ENCODE data around the gene ZNF526. TPM values are rescaled to one million over a fixed set of nuclear protein-coding genes. Genes with fewer than 3 reads are reported as not detected.

The ZNF526 gene
- total and polyA plus RNA-seq, 9 of the 15 experiments (the other 6 are each of a cell fraction or from before 2014, with no cell fraction given) = 1.3 to 17.9 (median 6.2) TPM

- TF ChIP-seq PBX2 (CRISPR knock-in tag; IDR thresholded peaks at IDR 0.05; ENCODE audit: low read depth) = peak; percentile 93
- TF ChIP-seq PBX2 (tag; conservative IDR thresholded peaks at IDR 0.05; ENCODE audit: low read depth) = peak; percentile 100
- TF ChIP-seq RFX1 (IDR thresholded peaks at IDR 0.05) = no peak; the same call in 1 of the 2 replicates
- no peak for TF ChIP-seq HMG20B (CRISPR knock-in tag; IDR thresholded peaks at IDR 0.05)
- TF ChIP-seq SREBF1 (IDR thresholded peaks at IDR 0.05; ENCODE audit: borderline replicate concordance, low read depth, low read length) = no peak; the same call in 1 of the 2 replicates
- TF ChIP-seq ZNF316 (IDR thresholded peaks at IDR 0.05) = no peak
- no peak for TF ChIP-seq MAZ (CRISPR knock-in tag; conservative IDR thresholded peaks at IDR 0.05 in 1 of 2, IDR thresholded peaks at IDR 0.05 in 1 of 2)
- 0 out of 2 replicates have a peak, but pooled peaks have one; percentile 67 for TF ChIP-seq CREB1 (IDR thresholded peaks at IDR 0.05)
- TF ChIP-seq CREB1 (CRISPR knock-in tag; IDR thresholded peaks at IDR 0.05) = peak; percentile 76
- 0 out of 2 replicates have a peak, but pooled peaks have one; percentile 6 for TF ChIP-seq NFRKB (IDR thresholded peaks at IDR 0.05; ENCODE audit: low read depth)
- no peak for TF ChIP-seq ZNF778 (CRISPR knock-in tag; IDR thresholded peaks at IDR 0.05)
- TF ChIP-seq BRD4 (IDR thresholded peaks at IDR 0.05) = no peak
- TF ChIP-seq ZNF408 (CRISPR knock-in tag; IDR thresholded peaks at IDR 0.05; ENCODE audit: low read depth) = no peak
- TF ChIP-seq KDM4B (IDR thresholded peaks at IDR 0.05; ENCODE audit: borderline replicate concordance in 2 of 2, low read depth in 1 of 2) = no peak
- no peak for TF ChIP-seq DDX20 (tag; IDR thresholded peaks at IDR 0.05; ENCODE audit: low read depth)
- no peak for TF ChIP-seq MAFF (IDR thresholded peaks at IDR 0.05; ENCODE audit: low read length)
- no peak for TF ChIP-seq ZNF436 (CRISPR knock-in tag; IDR thresholded peaks at IDR 0.05)
- TF ChIP-seq SPI1 (IDR thresholded peaks at IDR 0.05; ENCODE audit: borderline replicate concordance, low read depth, low read length) = 0 out of 2 replicates have a peak, but pooled peaks have one; percentile 3
- no peak for TF ChIP-seq ARHGAP35 (IDR thresholded peaks at IDR 0.05; ENCODE audit: partially characterized antibody)
- 0 out of 4 replicates have a peak, but pooled peaks of 1 of the 2 experiments have one; percentile 12 for TF ChIP-seq ZNF639 (CRISPR knock-in tag; conservative IDR thresholded peaks at IDR 0.05 in 1 of 2, IDR thresholded peaks at IDR 0.05 in 1 of 2)
- TF ChIP-seq UBTF (IDR thresholded peaks at IDR 0.05; ENCODE audit: borderline replicate concordance in 1 of 2, low read depth in 2 of 2, low read length in 2 of 2) = no peak
These were observed 48.8 kb downstream of the ZNF526 start, which contains the start of gene CIC (continued) for GRCh38 chr19:42268704-42269477.

All from K562 (cell line).